Lower lobe of right lung (tissue), 2 donors: ENCODE data around the gene CRABP2. TPM values are rescaled to one million over a fixed set of nuclear protein-coding genes. Genes with fewer than 3 reads are reported as not detected.

Experiments
- ATAC-seq, 2 donors: fragments of 200-7000 bp; cut with Tn5 transposase; one replicate each; pipeline ENCODE4 v1.9.1; 2020 to 2022; ENCODE audit warnings: mild to moderate bottlenecking in 2 of 2, moderate library complexity in 2 of 2
- DNase-seq: peaks from one replicate; pipeline ENCODE4 v3.0.0-alpha.2; 2020
- H3K27ac ChIP-seq: fragments of 200-600 bp; one replicate; pipeline ENCODE4 v1.8.0; 2022
- H3K27me3 ChIP-seq: fragments of 200-600 bp; one replicate; pipeline ENCODE4 v1.8.0; 2022; ENCODE audit warnings: low read depth
- H3K36me3 ChIP-seq: fragments of 200-600 bp; one replicate; pipeline ENCODE4 v1.8.0; 2022; ENCODE audit warnings: mild to moderate bottlenecking
- H3K4me1 ChIP-seq: fragments of 200-600 bp; one replicate; pipeline ENCODE4 v1.8.0; 2022
- H3K4me3 ChIP-seq: fragments of 200-600 bp; one replicate; pipeline ENCODE4 v1.8.0; 2022; ENCODE audit warnings: mild to moderate bottlenecking
- H3K9me3 ChIP-seq: fragments of 200-600 bp; one replicate; pipeline ENCODE4 v1.8.0; 2022
- CTCF ChIP-seq: fragments of 200-600 bp; IDR thresholded peaks from one replicate; pipeline ENCODE4 v1.8.0; 2022; ENCODE audit warnings: antibody characterized with exemption, mild to moderate bottlenecking
- intact Hi-C: fragments of 100-400 bp; cut with DNase I; formaldehyde crosslinking; loops from one replicate; pipeline ENCODE4 v1.11.0; 2022
- total RNA-seq: library from RNA; stranded (reverse); fragmentation: NEBNext Ultra II Directional; extraction: Animal tissue kit (Norgen Biotek cat#: 25700); gene quantifications from one replicate; pipeline ENCODE4 v1.2.1, GENCODE V29; 2021
- donor health status: DM: no; HTN: yes; CAD: no; lungs with severe emphysema.

Gene CRABP2
- total RNA-seq, 1 donor from 2014 or later: 2.1 TPM

GRCh38 chr1:156744344-156744743 is 39.0 kb upstream of the CRABP2 start:
- H3K27me3 ChIP-seq: no peaks in the 10 kb centered on the region
- intact Hi-C loops: no loop called here
- H3K4me1 ChIP-seq: peaks cover 62% of the 10 kb centered on the region
- H3K27ac ChIP-seq: no peak overlapping the region
- no peak overlapping the region for H3K4me3 ChIP-seq
- TF ChIP-seq CTCF: no peak
- H3K36me3 ChIP-seq: peaks cover 36% of the 10 kb centered on the region
- no peaks in the 10 kb centered on the region for H3K9me3 ChIP-seq
- no peak for ATAC-seq
- DNase-seq: peak; percentile 34

DNA sequence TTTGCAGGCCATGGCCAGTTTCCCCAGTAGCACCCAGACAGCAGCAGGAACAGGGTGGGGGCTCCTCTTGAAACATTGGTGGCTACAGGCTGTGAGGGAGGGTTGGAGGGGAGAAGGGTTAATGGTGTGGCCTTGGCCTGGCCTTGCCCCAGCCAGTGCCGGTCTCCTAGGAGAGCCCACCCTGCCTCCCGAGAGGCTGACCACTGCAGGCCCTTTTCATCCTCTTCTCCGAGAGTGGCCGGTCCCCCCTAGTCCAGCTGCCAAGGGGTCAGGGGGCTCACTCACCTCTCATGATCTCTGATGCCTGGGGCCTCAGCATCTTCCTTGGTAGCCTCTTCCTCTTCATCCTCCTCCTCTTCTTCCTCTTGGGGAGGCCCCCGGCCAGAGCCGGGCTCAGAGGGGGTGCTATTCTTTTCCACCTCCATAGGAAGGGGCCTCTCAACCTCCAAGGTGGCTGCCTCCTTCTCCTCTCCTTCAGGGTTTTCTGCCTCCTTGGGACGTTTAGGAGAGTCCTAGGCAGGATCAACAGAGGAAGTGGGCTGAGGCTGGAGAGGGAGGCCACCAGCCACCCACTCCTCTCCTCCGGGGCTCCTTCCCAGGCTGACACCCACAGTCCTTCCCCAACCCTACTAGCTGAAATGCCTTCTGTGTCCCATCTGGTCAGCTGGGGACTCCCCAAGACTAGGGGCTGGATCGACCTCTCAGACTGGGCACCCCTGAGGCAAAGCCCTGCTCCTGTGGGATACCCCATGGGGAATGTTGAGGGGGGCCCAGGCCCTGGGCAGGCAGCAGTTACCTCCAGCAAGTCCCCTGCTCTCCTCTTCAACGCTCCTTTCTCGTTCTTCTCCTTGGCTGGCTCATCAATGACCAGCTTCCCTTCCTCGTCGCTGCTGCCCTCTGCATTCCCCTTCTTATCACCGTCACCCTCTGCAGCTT is 38.3 kb upstream of the CRABP2 start:
- no peak overlapping the region for H3K4me3 ChIP-seq
- H3K9me3 ChIP-seq: no peaks in the 10 kb centered on the region
- DNase-seq (peak; percentile 37), ATAC-seq (no peak)
- H3K4me1 ChIP-seq: peaks cover 57% of the 10 kb centered on the region
- H3K36me3 ChIP-seq: peaks cover 36% of the 10 kb centered on the region
- no peak for TF ChIP-seq CTCF
- intact Hi-C loops: no loop called here
- no peak overlapping the region for H3K27ac ChIP-seq
- H3K27me3 ChIP-seq: no peaks in the 10 kb centered on the region

- H3K4me3 ChIP-seq: no peak overlapping the region
- no peak overlapping the region for H3K27ac ChIP-seq
- intact Hi-C loops: no loop called here
- H3K4me1 ChIP-seq: peaks cover 49% of the 10 kb centered on the region
- H3K36me3 ChIP-seq: peaks cover 39% of the 10 kb centered on the region
- peak; percentile 15 for DNase-seq
- H3K9me3 ChIP-seq: no peaks in the 10 kb centered on the region
- H3K27me3 ChIP-seq: no peaks in the 10 kb centered on the region
- ATAC-seq: no peak
- TF ChIP-seq CTCF: no peak
Measured at GRCh38 chr1:156742801-156743200, 37.4 kb upstream of the CRABP2 start.

GRCh38 chr1:156742017-156742416 is 36.6 kb upstream of the CRABP2 start:
- Histone ChIP-seq H3K4me1 (peaks cover 43% of the 10 kb centered on the region), H3K9me3 (no peaks in the 10 kb centered on the region), H3K27ac (peak overlapping the region; percentile 89), H3K27me3 (no peaks in the 10 kb centered on the region), H3K36me3 (peaks cover 47% of the 10 kb centered on the region), H3K4me3 (no peak overlapping the region)
- ATAC-seq (no peak), DNase-seq (no peak)
- no peak for TF ChIP-seq CTCF
- intact Hi-C loops: no loop called here

GRCh38 chr1:156741481-156741983 is 36.1 kb upstream of the CRABP2 start:
- Histone ChIP-seq H3K4me3 (peak overlapping the region; percentile 87), H3K27ac (peak overlapping the region; percentile 89), H3K36me3 (peaks cover 51% of the 10 kb centered on the region), H3K4me1 (peaks cover 41% of the 10 kb centered on the region), H3K9me3 (no peaks in the 10 kb centered on the region), H3K27me3 (no peaks in the 10 kb centered on the region)
- intact Hi-C loops: no loop called here
- DNase-seq: no peak
- peak in 1 of 2 donors; percentile 2 for ATAC-seq
- no peak for TF ChIP-seq CTCF
